Medulla oblongata (tissue), 1 donor: Measurements from ENCODE around the gene MAPKAPK2.
A peak's percentile ranks its signal among the peaks of the same experiment; 100 is the strongest.

Source experiments
- DNase-seq: peaks from one replicate; pipeline ENCODE4 v3.0.0-alpha.2; 2015; ENCODE audit errors: extremely low spot score

The MAPKAPK2 gene

DNA sequence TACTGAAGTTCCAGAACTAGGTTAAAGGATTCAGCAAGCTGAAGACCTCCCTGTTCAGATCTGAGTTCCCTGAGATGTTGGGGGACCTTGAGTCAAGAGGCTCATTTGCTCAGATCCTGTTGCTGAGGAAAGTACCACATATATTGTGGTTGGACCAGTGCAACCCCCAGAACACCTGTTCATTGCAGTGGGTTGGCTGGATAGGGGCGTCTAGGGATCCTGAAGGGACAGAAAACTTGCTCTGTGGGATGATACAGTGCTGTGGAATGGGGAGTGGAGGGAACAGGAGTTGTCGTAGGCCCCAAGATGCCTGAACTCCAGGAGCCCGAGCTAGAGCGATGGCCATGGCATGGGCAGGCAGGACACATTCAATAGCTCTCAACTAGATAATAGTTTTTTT lies 24.6 kb upstream of the MAPKAPK2 start:
- no peak for DNase-seq

DNA sequence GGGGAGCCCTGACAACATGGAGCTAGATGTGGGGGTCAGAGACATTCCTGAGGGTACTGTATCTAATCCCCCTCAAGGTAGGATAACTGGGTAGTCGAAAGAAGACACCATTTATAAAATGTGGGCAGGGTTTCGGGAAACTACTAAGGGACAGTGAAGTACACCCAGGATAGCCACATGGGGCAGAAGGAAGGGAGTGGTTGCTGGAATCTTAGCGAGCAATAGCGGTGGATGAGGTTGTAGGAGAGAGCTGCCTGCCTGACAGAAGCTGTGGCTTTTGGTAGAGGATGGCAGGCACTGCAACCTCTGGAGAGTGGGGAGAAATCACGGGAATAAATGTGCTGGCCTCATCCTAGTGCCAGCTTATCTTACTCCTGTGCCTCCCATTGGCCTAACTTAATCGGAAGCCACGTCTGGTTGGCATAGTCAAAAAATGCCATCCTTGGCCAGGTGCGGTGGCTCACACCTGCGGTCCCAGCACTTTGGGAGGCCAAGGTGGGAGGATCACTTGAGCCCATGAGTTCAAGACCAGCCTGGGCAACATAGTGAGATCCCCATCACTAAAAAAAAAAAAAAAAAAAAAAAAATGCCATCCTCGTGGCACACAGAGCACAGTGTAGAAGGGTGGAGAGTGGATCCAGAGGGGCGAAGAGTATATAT lies 23.4 kb upstream of the MAPKAPK2 start:
- no peak for DNase-seq

DNA sequence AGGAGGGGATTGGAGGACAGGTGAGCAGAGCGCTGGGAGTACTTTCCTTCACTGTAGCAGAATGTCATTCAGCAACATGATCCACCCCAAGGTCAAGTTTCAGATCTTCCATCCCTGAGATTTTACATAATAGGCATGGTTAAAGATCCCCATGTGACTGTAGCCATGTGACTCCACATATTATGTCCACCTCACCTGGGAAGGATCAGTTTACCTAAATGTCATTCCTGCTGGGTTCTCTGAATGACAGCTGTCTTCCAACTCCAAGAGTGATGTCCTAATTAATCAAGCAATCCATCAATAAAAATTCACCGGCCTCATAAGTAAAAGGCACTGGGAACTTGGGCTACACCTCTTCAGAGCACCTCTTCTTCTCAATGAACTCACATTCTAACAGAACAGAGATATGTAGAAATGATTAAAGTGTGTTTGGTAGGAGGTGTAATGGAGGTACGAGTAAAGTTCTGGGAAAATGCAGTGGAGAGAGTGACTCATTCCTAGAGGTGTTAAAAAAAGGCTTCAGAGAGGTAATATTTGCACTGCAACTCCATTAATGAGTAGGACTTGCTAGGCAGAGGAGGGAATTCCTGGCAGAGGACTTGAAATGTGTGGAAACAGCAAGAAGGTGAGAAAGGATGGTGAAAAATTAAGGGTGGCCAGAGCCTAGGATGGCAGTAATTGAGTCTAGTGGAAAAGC lies 22.2 kb upstream of the MAPKAPK2 start:
- DNase-seq, result no peak

DNA sequence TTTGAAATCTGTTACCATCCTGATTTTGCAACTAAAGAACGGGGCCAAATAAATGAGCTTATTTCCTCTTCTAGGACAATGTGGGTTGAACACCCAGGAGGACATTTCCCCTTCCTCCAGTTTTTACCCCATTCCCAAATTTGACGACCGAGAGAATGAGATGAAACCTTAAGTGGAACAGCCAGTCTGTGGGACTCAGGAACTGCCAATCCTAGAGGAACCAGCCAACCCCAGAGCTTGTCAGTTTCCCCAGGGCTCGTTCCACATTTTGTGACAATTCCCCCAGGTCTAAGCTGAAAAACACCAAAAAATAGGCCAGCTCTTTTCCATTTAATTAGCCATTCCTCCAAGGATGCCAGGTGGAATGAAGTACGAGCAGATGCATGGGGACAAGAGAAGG lies 21.3 kb upstream of the MAPKAPK2 start:
- DNase-seq, result no peak

DNA sequence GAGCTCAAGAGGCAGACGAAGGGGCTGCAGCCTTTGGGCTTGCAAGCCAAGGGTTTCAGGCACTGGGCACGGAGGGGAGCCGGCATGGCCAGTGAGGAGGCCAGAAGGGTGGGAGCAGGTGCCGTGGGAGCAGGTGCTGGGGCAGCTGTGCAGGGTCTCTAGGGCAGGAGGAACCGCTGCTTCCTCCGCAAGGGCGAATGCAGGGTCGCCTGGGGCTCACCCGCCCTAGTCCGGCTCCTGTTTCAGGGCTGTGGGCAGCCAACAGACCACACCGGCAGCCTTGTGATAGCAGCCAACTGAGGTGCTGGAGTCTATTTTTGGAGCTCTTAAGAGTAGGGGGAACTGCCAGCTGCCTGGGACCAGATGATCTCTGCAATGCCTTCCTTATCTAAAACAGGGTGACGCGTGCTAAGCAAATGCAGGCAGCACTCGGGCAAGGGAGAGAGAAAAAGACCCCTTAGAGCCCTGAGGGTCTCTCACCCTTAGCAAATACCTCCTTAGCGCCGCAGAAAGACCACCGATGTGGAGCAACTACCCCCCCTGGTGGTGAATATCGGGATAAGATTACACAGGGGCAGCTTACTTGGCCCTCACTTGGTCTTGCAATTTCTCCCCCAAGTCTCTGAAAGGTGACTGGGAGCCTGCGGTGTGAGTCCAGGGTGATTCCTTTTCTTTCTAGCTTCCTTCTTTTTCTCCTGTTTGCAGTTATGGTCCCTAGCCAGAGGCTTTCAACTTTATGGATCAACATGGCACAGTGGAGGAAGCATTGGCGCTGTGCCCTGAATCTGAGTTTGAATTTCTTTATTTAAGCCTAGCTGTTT lies 20.7 kb upstream of the MAPKAPK2 start:
- DNase-seq, result peak; percentile 84

DNA sequence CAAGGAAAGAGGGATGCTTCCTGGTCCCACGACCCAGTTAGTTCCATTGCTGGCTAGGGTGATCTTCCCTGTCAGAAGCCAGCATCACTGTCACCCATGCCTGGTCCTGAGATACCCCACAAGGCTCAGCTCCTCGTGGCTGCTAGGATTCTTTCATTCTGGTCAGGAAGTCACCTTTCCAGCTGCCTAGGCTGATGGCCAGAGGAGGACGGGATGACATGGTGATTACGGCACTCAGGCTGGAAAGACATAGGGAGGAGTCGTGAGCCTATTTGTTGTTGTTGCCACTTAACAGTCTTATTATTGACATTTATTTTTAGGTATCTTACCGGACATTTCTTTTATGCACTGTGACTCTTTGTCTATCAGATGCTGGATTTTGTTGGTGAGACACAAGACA lies 20.0 kb upstream of the MAPKAPK2 start:
- no peak for DNase-seq

DNA sequence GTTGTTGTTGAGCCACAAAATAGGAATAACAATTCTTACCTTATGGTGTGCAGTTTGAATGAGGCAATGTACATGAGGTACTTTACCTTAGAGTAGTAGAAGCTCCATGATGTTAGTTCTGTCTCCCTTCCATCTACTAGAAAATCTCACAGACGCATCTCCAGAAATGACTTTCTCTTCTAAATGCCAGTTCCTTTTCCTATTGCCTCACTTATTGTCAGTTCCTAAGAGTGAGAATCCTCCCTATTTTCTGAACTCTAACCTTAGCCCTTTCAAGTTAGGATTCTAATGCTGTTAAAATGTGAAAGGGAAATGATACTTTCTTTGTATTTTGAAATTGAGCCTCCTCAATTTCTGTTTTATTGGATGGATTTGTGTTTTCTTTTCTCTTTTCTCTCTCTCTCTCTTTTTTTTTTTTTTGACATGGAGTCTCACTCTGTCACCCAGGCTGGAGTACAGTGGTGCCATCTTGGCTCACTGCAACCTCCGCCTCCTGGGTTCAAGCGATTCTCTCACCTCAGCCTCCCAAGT lies 18.6 kb upstream of the MAPKAPK2 start:
- DNase-seq, result no peak

DNA sequence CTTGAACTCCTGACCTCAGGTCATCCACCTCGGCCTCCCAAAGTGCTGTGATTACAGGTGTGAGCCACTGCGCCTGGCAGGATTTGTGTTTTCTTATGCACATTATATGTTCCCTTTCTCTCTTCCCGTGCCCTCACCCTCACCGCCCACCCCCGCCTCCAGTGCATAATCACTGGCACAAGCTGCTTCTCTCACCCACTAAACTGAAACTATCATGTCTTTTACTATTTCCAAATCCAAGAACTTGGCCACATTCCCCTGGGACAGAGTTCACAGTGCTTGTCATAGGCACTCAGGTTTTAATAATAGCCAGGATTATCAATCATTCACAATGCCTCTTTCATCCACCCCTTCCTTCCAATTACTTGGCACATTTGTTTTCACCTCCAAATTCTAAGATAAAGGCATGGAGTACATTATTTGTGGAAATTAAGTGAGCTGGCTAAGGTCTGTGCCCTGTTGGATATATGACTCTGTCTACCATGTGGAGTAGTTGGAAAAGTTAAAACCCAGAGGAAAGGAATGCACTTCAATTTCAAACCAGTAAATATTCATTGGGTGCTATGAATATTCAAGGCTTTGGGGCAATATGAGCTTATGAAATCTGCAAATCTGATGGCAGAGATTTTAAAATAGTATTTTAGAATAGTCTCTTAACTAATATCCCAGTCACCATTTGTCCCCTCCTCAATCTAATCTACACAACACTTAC lies 17.6 kb upstream of the MAPKAPK2 start:
- no peak for DNase-seq

DNA sequence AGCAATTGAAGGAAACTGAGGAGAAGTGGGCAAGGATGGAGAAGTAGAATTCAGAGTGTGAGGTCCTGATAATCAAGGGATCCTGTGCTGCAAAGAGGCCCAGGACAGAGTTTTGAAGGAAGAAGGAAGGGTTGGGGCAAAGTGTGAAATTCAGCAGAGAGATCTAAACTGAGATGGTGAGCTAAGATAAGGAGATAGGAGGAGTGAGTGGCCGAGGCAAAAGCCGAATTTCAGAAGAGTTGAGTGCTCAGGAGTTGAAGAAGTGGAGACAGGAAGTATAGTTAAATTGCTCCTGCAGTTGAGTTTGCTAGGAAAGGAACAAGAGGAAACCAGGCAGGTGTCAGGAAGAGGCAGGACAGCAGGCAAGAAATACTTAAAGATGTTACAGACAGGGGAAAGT lies 16.4 kb upstream of the MAPKAPK2 start:
- DNase-seq, result no peak

DNA sequence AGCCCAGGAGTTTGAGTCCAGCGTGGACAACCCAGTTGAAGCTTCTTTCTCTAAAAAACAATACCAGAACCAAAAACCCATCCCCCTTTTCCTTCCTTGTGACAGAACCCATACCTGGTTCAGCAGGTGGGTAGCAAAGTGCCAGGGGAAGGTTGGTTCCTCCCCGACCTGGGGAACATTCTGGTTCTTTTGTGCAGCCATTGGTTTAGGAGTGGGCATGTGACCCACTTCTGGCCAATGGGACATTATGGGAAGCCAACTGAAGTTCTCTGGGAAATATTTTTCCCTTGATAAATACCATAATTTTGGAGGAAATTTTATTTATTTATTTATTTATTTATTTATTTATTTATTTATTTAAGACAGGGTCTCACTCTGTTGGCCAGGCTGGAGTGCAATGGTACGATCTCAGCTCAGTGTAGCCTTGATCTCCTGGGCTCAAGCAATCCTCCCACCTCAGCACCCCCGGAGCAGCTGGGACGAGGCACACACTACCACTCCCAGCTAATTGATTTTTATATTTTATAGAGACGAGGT lies 15.8 kb upstream of the MAPKAPK2 start:
- no peak for DNase-seq

DNA sequence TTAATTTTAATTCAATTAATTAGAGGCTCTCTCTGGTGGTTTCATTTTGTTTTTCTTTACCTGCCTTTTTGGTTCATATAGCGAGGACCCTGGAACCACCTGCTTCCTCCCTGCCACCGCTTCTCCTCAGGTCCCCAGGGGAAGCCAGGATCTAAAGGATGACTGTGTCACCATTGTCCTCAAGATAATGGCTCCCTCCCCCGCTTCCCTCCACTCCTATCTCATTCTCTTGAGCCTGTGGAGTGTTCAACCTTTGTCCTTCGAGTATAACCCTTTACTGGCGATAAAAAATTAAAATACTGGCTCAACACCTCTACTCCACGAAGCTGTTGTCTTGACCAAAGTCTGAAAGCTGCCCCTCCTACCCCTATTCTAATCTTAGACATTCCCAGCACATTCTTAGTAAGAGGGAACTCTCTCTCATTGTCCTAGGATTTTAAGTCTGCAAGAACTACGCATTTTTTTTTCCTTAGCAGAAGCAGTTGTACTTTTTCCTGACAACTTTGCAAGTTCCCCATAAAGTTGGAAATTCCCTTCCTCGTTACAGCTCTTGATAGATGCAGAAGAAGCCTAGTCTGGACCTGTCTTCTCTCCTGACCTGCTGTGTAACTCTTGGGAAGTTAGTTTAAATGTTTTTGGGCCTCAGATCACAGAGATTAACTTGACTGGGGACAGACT lies 12.6 kb upstream of the MAPKAPK2 start:
- no peak for DNase-seq

DNA sequence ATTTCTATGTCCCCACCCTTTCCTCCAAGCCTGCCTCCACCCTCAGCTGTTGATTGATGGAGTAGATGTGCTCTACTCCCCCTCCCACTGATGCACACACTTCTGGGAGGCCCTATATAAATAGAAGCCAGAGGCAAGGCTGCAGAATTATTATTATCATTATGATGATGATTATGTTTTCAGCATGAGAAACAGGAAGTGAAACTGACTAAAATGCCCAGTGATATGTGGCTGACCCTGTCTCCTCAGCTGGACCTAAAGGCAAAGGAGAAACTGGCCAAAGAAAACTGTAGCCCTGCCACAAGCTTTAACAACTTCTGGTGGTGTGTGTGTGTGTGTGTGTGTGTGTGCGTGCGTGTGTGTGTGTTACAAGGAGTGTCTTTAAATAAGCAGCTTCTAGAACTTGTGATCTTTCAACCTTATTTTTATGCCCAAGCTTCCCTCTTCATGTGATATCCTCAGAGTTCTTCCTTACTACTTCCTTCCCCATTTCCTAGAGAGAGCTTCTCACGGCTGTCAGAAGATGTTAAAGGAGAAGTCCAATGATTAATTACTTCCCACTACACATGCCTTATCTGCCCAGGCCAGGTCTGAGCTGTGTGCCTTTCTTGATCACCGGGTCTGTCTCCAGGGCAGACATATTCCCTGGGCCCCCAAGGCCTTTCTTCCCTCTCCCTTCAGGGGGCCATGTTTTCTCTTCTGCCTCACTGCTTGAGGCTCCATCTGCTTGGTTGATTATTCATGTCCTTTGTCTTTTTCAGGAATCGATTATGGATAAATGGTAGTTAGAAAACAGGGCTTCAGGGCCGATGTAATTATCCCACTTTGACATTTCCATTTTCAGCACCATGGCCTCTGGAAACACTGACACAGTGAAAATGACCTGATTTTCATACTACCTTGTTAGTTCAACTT lies 11.6 kb upstream of the MAPKAPK2 start:
- peak; percentile 71 for DNase-seq

DNA sequence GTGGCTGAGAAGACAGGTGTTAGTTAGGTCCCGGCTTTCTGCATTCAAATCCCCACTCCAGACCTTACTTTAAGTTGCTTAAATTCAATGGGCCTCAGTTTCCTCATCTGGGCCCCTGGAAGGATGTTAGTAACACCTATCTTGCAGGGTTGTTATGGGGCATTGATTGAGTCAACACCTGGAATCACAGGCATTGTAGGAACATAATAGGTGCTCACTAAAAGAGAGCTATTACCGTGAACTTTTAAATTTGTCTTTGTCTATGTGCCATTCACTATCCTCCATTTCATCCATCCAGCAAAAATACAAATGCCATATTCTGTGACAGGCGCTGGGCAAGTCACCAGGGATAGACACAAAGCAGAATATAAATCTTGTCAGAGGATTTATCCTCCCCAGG lies 10.5 kb upstream of the MAPKAPK2 start:
- no peak for DNase-seq

DNA sequence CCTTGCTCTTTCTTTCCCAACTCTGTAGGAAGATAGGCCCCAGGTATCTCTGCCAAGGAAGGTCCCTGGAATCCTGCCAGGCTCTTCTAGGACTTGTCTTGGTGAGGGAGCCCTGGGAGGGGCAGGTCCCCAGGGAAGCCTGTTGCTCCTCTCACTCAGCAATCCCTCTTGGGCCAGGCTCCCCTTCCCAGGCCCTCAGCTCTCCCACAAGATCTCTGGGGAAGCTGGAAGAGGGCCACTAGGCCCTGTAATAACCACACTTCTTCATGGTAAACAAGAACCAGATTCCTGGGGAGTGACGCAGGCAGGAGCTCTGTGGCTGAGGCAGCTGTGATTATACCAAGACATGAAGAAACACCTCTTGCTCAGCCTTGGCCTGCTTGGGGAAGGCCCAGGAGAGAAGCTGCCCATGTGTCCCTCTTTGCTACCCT lies 9.9 kb upstream of the MAPKAPK2 start:
- no peak for DNase-seq

DNA sequence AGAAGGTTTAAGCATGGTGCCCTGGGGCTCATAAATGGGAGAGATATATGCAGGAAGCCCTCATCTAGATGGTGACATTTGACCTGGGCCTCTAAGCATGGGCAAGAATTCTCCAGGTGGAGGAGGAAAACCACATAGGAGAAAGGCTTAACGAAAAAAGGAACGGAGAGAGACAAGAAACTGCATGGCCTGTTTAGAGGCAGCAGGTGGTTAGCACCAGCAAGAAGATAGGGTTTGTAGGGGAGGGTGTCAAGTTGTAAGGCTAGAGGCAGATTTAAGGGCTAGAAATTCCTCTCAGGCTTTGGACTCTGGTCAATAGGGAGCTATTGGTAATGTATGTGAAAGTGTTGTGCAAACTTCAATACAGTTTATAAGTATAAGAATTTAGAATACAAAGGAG lies 8.2 kb upstream of the MAPKAPK2 start:
- DNase-seq, result no peak

DNA sequence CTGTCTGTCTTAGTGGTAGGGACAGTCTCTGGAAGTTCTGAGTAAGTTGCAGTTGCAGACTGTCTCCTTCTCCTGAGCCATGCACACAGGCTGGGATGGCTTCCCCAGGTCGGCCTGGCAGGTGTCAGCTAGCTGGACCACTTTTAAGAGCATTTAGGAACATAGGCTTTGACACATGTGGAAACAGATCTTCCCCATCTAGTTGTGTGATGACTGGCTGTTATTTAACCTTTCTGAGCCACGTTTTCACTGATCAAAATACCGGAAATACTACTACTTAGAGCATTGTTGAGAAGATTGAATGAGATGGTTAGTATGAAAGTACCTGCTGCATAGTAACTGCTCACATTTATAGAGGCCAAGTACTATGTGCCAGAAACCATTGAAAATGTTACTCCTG lies 6.2 kb upstream of the MAPKAPK2 start:
- DNase-seq, result no peak

DNA sequence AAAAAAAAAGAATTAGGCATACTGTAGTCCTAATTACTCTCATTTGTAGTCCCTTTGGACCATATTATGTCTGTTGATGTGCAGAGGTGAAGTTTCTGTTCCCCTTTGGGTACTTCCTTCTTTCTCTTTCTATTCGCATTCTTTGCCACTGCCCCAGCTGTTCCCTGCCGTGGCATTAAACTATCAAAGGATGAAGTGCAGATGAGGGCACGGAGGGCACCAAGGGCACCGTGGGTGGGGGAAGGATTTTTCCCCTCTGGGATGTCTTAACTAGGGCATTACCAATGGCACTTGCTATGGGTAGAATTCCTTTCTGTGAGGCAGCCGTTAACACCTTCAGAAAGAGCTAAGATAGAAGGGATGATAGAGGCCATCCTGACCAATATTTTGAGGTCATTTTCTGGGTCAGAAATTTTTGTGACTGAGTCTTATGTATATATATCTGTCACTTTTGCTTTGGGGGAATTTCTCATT lies 4.9 kb upstream of the MAPKAPK2 start:
- peak; percentile 74 for DNase-seq

DNA sequence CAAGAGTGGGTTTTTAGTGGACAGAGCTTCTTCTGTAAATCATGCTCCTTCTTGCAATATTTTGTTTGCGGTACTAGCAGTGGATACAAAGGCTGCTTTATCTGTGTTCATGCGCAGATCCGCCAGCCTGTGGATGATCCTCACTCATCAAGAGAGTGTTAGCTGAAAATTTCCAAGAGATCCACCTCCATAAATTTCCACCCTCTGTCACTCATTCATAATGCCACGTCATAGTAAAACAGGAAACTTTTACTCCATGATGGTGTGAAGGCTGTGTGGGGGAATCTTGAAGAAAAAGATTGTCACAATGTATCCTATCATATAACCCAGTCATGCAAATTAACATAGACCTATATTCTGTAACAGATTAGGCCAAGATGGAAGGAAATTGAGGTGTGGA lies 4.4 kb upstream of the MAPKAPK2 start:
- peak; percentile 73 for DNase-seq

DNA sequence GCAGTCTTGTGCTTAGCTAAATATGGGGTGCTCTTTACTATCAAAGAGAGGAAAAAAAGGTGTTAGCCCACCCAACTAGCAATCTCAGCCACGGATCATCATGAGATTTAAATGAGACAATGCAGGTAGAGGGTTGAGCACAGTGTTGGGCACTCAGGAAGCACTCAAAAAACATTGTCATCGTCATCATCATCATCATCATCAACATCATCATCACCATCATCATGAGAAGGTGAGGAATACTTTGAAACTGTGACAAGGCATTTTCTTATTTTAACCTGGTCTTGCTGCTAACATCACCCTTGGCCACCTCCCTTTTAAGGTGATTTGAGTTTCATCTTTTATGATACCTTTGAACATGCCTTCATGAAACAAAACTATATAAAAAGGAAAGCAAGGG lies 3.3 kb upstream of the MAPKAPK2 start:
- no peak for DNase-seq

DNA sequence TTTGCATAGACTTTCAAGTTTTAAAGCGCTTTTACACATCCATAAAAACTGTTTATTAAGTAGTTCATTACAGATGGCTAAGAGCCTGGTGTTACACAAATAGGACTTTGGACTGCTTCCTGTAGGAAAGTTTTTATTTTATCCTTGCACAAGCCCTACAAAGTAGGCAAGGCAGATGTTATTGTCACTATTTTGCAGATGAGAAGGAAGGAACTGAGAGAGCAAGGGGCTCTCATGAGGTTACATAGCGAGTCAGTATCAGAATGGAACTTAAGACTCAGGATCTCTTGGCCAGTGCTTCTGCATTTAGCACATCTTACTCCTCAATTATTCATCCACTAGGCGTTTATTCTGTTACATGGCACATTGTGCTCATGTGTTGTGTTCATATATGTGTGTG lies 2.6 kb upstream of the MAPKAPK2 start:
- no peak for DNase-seq
